ENCODE data around the gene FBXO17.
"Not testable (repeated sequence)": the region's sequence is repeated elsewhere in the genome, so short reads cannot be mapped to it uniquely, and the experiment has no call there.

FBXO17 gene, protein sequence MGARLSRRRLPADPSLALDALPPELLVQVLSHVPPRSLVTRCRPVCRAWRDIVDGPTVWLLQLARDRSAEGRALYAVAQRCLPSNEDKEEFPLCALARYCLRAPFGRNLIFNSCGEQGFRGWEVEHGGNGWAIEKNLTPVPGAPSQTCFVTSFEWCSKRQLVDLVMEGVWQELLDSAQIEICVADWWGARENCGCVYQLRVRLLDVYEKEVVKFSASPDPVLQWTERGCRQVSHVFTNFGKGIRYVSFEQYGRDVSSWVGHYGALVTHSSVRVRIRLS

DNA sequence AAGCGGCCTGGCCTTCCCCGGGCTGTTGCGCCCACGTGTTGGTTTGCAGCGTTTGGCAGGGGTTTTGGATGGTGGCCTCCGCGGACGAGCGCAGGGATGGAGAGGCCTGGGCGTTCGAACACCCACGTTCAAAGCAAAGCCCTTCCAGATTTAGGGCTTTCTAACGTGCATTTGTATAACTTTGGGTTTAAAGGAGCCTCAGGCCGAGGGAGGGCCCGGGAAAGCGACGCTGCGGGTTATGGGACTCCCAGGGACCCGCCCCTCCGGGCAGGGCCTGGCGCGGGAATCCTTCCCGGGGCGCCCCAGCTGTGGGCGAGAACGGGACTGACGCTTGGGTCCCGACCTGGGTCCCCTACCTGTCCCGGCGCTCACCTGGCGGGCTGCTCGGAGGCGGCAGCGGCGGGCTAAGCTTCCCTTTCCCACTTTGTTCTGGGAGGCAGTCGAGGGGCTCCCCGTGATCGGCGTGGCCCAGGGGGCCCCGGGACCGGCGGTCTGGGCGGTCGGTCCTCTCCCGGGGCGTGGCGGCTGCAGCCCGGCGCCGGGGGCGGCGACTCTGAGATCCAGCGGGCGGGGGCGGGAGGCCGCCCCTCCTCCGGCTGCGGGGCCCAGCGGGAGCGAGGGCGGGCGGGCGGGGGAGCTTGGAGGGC, at the start of gene FBXO17:
Gene FBXO17 (minus strand): TSS at position 529 of the 647 bp plus-strand sequence. CDS start 25,423 bp downstream, outside the sequence.
- DNase-seq = no peak
- no peaks in the 10 kb centered on the region for H3K36me3 Mint-ChIP-seq (ENCODE audit: low read depth)

DNA sequence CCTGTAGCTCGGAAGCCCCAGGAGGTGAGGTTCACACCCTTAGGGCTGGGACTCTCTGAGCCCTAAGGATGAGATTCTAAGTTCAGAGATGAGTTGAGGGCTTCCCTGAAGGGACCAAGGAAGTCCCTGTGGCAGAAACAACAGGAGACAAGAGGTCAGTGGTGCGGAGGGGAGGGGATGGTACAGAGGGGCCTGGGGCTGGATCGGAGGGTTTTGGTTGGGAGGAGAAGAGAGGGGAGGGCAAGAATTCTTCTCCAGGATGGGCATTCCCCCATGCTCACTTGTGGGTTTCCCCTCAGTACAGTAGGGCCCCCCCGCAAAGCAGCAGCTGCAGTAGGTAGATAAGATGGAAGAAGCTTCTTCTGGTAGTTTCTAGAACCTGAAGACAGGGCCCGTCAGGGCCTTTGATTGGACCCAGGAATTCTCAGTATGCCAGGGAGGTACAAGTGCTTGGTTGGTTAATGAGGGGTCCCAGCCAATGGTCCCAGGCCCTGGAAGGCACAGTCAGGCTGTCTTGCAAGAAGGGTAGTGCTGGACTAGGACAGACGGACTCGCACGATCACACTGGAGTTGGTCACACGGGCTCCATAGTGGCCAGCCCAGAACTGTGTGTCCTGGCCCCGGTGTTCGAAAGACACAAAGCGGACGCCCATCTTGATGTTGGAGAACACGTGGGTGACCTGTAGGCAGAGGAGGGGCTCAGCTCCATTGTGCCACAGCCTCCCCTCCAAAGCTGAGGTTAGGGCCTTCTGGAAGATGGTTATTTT, 49.5 kb upstream of the FBXO17 start:
- no peaks in the 10 kb centered on the region for H3K4me1 Mint-ChIP-seq (ENCODE audit: low read depth)
- no peak overlapping the region for H3K4me3 Mint-ChIP-seq
- H3K9me3 Mint-ChIP-seq = no peaks in the 10 kb centered on the region
- no peak overlapping the region for H3K27ac Mint-ChIP-seq
- no peaks in the 10 kb centered on the region for H3K36me3 Mint-ChIP-seq (ENCODE audit: low read depth)
- DNase-seq = no peak
- peaks cover 54% of the 10 kb centered on the region for H3K27me3 Mint-ChIP-seq

More for the DNA sequence above, at the start of gene FBXO17:
- no peak within 1 kb of the TSS for H3K27ac Mint-ChIP-seq
- peak within 1 kb of the TSS; percentile 53 for H3K4me3 Mint-ChIP-seq
- H3K27me3 Mint-ChIP-seq = peaks cover 36% of the 10 kb centered on the region
- H3K4me1 Mint-ChIP-seq (ENCODE audit: low read depth) = peaks cover 31% of the 10 kb centered on the region
- no peaks in the 10 kb centered on the region for H3K9me3 Mint-ChIP-seq

DNA sequence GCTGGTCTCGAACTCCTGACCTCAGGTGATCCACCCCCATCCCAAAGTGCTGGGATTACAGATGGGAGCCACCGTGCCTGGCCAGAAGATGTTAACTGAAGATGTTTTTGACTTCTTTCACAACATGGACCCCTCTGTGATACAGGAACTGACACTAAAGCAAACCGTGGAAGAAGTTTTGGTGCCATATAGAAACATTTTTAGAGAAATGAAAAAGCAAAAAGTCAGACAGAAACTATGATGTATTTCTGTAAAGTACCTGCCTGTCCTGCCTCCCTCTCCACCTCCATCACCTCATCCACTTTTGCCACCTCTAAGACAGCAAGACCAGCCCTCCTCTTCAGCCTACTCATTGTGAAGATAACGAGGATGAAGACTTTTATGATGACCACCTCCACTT, 45.5 kb upstream of the FBXO17 start:
- H3K9me3 Mint-ChIP-seq = no peaks in the 10 kb centered on the region
- peaks cover 39% of the 10 kb centered on the region for H3K27me3 Mint-ChIP-seq
- no peak for DNase-seq
- no peaks in the 10 kb centered on the region for H3K4me1 Mint-ChIP-seq (ENCODE audit: low read depth)
- H3K4me3 Mint-ChIP-seq = no peak overlapping the region
- no peak overlapping the region for H3K27ac Mint-ChIP-seq
- no peaks in the 10 kb centered on the region for H3K36me3 Mint-ChIP-seq (ENCODE audit: low read depth)

DNA sequence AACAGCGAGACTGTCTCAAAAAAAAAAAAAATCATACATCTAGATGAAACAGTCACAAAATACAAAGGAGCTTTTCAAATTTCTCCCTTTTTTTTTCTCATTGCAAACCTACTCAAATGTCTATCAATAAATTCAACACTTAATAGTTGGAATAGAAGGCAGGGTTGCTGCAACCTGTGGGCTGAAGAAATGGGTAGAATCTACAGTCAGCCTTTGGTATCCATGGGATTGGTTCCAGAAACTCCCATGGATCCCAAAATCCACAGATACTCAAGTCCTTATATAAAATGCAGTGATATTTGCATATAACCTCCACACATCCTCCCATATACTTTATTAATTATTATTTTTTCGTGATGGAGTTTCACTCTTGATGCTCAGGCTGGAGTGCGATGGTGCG, 42.1 kb upstream of the FBXO17 start:
- no peaks in the 10 kb centered on the region for H3K9me3 Mint-ChIP-seq
- H3K4me1 Mint-ChIP-seq (ENCODE audit: low read depth) = no peaks in the 10 kb centered on the region
- no peaks in the 10 kb centered on the region for H3K36me3 Mint-ChIP-seq (ENCODE audit: low read depth)
- no peak overlapping the region for H3K4me3 Mint-ChIP-seq
- H3K27ac Mint-ChIP-seq = no peak overlapping the region
- peaks cover 35% of the 10 kb centered on the region for H3K27me3 Mint-ChIP-seq
- no peak for DNase-seq

DNA sequence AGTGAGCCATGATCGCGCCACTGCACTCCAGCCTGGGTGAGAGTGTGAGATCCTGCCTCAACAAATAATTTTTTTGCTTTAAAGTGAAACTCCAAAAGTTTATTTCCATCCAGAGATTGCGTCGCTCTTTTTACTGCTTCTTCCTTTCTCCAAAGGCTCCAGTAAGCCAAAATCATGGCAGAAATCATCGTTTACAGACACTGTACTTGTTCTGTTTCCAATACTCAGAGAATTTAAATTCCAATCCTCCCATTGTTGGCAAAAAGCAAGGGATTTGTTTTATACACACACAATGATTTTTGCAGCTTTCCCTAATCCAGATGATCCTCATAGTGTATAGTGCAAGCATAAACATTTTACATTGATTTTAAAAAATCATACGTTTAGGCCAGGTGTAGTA, 41.5 kb upstream of the FBXO17 start:
- Mint-ChIP-seq H3K27ac (no peak overlapping the region), H3K4me3 (no peak overlapping the region), H3K36me3 (ENCODE audit: low read depth) (no peaks in the 10 kb centered on the region), H3K9me3 (no peaks in the 10 kb centered on the region), H3K4me1 (ENCODE audit: low read depth) (no peaks in the 10 kb centered on the region), H3K27me3 (peaks cover 35% of the 10 kb centered on the region)
- no peak for DNase-seq

DNA sequence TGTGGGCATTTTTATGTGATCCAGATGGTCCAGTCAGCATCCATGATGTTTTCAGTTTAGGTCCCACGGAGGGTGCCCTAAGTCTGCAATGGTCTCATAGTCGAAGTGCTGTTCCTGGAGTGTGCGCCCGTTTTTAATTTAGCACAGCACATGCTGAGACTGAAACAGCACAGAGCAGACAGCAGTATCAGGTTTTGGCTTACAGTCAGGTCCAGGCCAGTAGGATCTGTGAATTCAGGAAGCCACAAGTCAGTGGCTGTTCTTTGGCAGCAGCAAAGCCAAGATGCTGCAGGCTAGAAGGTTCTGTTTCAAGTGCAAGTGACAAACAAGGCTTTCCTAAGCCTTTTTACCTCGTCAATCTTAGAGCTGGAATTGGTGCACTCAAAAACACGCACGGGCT, 38.5 kb upstream of the FBXO17 start:
- H3K4me1 Mint-ChIP-seq (ENCODE audit: low read depth) = no peaks in the 10 kb centered on the region
- peaks cover 33% of the 10 kb centered on the region for H3K27me3 Mint-ChIP-seq
- H3K4me3 Mint-ChIP-seq = no peak overlapping the region
- no peaks in the 10 kb centered on the region for H3K36me3 Mint-ChIP-seq (ENCODE audit: low read depth)
- no peak overlapping the region for H3K27ac Mint-ChIP-seq
- DNase-seq = no peak
- no peaks in the 10 kb centered on the region for H3K9me3 Mint-ChIP-seq

DNA sequence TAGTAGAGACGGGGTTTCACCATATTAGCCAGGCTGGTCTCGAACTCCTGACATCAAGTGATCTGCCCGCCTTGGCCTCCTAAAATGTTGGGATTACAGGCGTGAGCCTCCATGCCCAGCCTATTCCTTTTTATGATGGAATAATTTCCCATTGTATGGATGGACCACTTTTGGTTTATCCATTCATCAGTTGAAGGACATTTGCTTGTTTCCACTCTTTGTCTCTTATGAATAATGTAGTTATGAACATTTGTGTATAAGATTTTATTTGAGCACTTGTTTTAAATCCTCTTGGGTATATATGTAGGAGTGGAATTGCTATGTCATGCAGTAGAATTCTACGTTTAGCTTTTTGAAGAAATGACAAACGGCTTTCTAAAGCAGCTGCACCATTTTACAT, 33.5 kb upstream of the FBXO17 start:
- H3K4me1 Mint-ChIP-seq (ENCODE audit: low read depth) = peaks cover 11% of the 10 kb centered on the region

DNA sequence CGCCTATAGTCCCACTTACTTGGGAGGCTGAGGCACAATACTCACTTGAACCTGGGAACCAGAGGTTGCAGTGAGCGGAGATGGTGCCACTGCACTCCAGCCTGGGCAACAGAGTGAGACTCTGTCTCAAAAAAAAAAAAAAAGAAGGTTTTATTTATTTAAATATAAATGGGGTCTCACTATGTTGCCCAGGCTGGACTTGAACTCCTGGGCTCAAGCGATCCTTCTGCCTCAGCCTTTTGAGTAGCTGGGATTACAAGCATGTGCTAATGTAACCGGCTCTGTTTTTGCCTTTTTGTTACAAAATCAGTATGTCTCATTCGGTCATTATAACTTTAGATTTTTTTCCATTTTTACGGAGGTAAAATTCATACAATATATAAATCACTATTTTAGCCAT, 32.6 kb upstream of the FBXO17 start:
- no peak for DNase-seq
- Mint-ChIP-seq H3K27me3 (peaks cover 36% of the 10 kb centered on the region), H3K36me3 (ENCODE audit: low read depth) (no peaks in the 10 kb centered on the region), H3K4me1 (ENCODE audit: low read depth) (peaks cover 11% of the 10 kb centered on the region), H3K27ac (no peak overlapping the region), H3K4me3 (no peak overlapping the region), H3K9me3 (no peaks in the 10 kb centered on the region)

More for the DNA sequence above, 33.5 kb upstream of the FBXO17 start:
- Mint-ChIP-seq H3K36me3 (ENCODE audit: low read depth) (no peaks in the 10 kb centered on the region), H3K27me3 (peaks cover 34% of the 10 kb centered on the region), H3K27ac (no peak overlapping the region), H3K4me3 (no peak overlapping the region), H3K9me3 (no peaks in the 10 kb centered on the region)
- no peak for DNase-seq

DNA sequence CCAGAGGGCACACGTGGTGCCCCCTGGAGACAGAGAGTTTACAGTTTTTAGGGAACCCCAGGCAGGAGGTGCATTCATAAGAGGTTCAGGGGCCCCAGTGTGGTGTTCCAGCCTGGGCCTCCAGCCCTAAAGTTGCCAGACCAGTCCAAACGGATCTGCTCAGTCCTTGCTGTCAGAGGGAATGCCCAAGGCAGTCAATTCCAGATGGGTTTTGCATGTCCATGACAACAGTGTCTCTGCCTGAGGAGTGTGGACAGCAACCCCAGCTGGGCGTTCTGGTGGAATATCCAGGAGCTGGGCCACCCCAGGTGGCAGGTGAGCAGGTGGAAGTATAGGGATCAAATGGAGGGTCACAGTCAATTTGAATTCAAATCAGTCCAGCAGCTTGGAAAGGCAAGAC, 31.6 kb upstream of the FBXO17 start:
- Mint-ChIP-seq H3K27me3 (peaks cover 38% of the 10 kb centered on the region), H3K4me3 (no peak overlapping the region), H3K27ac (no peak overlapping the region), H3K4me1 (ENCODE audit: low read depth) (peaks cover 11% of the 10 kb centered on the region), H3K9me3 (no peaks in the 10 kb centered on the region), H3K36me3 (ENCODE audit: low read depth) (no peaks in the 10 kb centered on the region)
- DNase-seq = no peak

DNA sequence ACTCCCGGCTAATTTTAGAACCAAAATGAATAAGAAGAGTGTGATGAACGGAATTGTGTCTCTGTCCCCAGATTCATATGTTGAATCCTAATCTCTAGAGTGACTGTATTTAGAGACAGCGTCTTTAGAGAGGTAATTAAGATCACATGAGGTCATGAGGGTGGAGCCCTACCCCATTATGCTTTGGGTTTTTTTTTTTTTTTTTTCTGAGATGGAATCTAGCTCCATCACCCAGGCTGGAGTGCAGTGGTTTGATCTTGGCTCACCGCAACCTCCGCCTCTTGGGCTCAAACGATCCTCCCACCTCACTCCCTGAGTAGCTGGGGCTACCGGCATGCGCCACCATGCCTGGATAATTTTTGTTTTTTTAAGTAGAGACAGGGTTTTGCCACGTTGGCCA, 28.9 kb upstream of the FBXO17 start:
- Mint-ChIP-seq H3K4me3 (no peak overlapping the region), H3K36me3 (ENCODE audit: low read depth) (no peaks in the 10 kb centered on the region), H3K9me3 (no peaks in the 10 kb centered on the region), H3K4me1 (ENCODE audit: low read depth) (peaks cover 11% of the 10 kb centered on the region), H3K27ac (no peak overlapping the region), H3K27me3 (peaks cover 43% of the 10 kb centered on the region)
- no peak for DNase-seq

DNA sequence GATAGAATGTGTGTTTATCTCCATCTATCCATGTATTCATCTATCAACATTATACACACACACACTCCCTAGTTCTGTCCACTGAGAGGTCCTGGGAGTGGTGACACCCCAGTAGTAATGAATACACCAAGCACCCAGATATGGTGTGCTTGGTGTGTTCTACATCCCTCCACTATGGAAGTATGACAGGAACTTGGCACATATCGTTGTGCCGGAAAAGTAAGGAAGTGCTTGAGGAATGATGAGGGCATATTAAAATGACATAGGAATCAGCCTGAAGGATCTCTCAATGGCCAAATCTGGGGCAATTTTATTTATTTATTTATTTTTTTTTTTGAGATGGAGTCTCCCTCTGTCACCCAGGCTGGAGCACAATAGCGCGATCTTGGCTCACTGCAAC, 28.3 kb upstream of the FBXO17 start:
- no peak overlapping the region for H3K4me3 Mint-ChIP-seq
- DNase-seq = no peak
- H3K27me3 Mint-ChIP-seq = peaks cover 44% of the 10 kb centered on the region
- no peaks in the 10 kb centered on the region for H3K9me3 Mint-ChIP-seq
- H3K27ac Mint-ChIP-seq = no peak overlapping the region
- H3K4me1 Mint-ChIP-seq (ENCODE audit: low read depth) = peaks cover 11% of the 10 kb centered on the region
- no peaks in the 10 kb centered on the region for H3K36me3 Mint-ChIP-seq (ENCODE audit: low read depth)

DNA sequence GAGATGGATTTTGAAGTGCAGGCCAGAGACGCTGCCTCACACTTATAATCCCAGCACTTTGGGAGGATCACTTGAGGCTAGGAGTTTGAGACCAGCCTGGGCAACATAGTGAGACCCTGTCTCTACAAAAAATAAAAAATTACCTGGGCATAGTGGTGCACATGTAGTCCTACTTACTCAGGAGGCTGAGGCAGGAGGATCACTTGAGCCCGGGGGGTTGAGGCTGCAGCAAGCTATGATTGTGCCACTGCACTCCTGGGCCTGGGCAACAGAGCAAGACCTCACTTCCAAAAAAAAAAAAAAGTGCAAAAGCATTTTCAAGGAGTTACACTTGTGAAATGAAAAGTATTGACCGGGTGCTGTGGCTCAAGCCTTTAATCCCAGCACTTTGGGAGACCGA, 27.6 kb upstream of the FBXO17 start:
- peaks cover 11% of the 10 kb centered on the region for H3K4me1 Mint-ChIP-seq (ENCODE audit: low read depth)
- no peak for DNase-seq
- H3K36me3 Mint-ChIP-seq (ENCODE audit: low read depth) = no peaks in the 10 kb centered on the region
- no peak overlapping the region for H3K27ac Mint-ChIP-seq
- H3K4me3 Mint-ChIP-seq = no peak overlapping the region
- no peaks in the 10 kb centered on the region for H3K9me3 Mint-ChIP-seq
- peaks cover 41% of the 10 kb centered on the region for H3K27me3 Mint-ChIP-seq

DNA sequence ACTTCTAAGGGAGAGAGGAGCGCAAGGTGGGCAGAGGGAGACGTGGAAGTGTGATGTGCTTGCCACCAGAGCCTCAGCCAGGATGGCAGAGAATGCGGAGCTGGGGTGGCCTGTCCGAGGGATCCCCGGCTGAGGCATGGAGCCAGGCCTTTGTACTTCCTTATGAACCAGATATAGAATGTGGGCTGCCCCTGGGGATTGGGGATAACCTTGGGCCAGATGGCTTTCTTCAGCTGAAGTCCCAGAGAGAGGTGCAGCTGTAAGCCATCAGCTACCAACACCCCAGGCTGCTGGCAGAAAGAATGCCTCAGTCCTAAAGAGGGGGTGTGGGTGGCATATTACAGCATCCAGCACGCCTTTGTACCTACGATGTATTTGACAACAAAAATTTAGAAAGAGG, 25.5 kb upstream of the FBXO17 start:
- Mint-ChIP-seq H3K9me3 (no peaks in the 10 kb centered on the region), H3K4me1 (ENCODE audit: low read depth) (peaks cover 5% of the 10 kb centered on the region), H3K36me3 (ENCODE audit: low read depth) (no peaks in the 10 kb centered on the region), H3K27ac (no peak overlapping the region), H3K27me3 (peaks cover 34% of the 10 kb centered on the region), H3K4me3 (no peak overlapping the region)
- DNase-seq = no peak

DNA sequence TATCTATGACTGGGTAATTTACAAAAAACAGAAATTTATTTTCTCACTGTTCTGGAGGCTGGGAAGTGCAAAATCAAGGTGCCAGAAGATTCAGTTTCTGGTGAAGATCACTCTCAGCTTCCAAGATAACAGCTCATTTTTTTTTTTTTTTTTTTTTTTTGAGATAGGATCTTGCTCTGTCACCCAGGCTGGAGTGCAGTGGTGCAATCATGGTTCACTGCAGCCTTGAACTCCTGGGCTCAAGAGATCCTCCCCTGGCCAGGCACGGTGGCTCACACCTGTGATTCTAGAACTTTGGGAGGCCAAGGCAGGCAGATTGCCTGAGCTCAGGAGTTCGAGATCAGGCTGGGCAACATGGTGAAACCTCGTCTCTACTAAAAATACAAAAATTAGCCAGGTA, 22.0 kb upstream of the FBXO17 start:
- not testable (repeated sequence) for H3K27ac Mint-ChIP-seq; H3K4me1 Mint-ChIP-seq (ENCODE audit: low read depth); H3K36me3 Mint-ChIP-seq (ENCODE audit: low read depth); H3K4me3 Mint-ChIP-seq; H3K9me3 Mint-ChIP-seq; DNase-seq
- H3K27me3 Mint-ChIP-seq = peaks cover 35% of the 10 kb centered on the region

DNA sequence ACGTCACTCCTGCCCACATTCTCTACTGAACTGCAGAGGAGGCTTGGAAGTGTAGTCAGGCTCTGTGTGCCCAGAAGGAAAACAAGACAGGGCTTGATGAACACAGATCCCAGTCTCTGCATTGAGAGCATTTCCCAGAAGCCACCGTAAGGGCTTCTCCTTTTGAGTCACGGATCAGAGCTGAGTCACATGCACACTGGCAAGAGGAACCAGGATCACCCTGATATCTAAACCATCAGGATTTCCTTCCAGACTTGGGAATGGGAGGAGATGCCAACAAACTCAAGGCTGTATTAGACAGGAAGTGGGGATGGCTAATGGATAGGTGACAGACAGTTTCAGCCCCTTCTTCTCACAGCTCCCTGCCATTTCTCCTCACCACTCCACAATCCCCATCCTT, 17.7 kb upstream of the FBXO17 start:
- no peak overlapping the region for H3K4me3 Mint-ChIP-seq
- H3K4me1 Mint-ChIP-seq (ENCODE audit: low read depth) = no peaks in the 10 kb centered on the region
- H3K27ac Mint-ChIP-seq = no peak overlapping the region
- no peaks in the 10 kb centered on the region for H3K36me3 Mint-ChIP-seq (ENCODE audit: low read depth)
- no peak for DNase-seq
- H3K27me3 Mint-ChIP-seq = peaks cover 41% of the 10 kb centered on the region
- H3K9me3 Mint-ChIP-seq = no peaks in the 10 kb centered on the region
